ENCODE measurements around the gene ATXN7L1.

Gene ATXN7L1

GRCh38 chr7:105831302-105831620 lies 45.1 kb downstream of the ATXN7L1 start:
- POLR2A ChIA-PET (ENCODE audit: low non-redundant PET) = no interaction called here
- TF ChIP-seq, protein P1, sequence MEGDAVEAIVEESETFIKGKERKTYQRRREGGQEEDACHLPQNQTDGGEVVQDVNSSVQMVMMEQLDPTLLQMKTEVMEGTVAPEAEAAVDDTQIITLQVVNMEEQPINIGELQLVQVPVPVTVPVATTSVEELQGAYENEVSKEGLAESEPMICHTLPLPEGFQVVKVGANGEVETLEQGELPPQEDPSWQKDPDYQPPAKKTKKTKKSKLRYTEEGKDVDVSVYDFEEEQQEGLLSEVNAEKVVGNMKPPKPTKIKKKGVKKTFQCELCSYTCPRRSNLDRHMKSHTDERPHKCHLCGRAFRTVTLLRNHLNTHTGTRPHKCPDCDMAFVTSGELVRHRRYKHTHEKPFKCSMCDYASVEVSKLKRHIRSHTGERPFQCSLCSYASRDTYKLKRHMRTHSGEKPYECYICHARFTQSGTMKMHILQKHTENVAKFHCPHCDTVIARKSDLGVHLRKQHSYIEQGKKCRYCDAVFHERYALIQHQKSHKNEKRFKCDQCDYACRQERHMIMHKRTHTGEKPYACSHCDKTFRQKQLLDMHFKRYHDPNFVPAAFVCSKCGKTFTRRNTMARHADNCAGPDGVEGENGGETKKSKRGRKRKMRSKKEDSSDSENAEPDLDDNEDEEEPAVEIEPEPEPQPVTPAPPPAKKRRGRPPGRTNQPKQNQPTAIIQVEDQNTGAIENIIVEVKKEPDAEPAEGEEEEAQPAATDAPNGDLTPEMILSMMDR (conservative IDR thresholded peaks at IDR 0.05; ENCODE audit: low read depth) = no peak
- CTCF ChIA-PET = interaction anchor here (0.6 to 0.7 kb wide), 2 partner anchors 38 to 211 kb away, joined by 3 read pairs; no protein-coding TSS in a partner anchor

GRCh38 chr7:105830405-105831301 lies 45.7 kb downstream of the ATXN7L1 start:
- DNase-seq (ENCODE audit: low spot score) = peak; percentile 96
- TF ChIP-seq, protein P1 (conservative IDR thresholded peaks at IDR 0.05; ENCODE audit: low read depth) = no peak
- peak overlapping the region; percentile 81 for H3K27ac ChIP-seq
- CTCF ChIA-PET = interaction anchor here (0.7 kb wide), 1 partner anchor 38 kb away, joined by 3 read pairs; no protein-coding TSS in a partner anchor
- POLR2A ChIA-PET (ENCODE audit: low non-redundant PET) = no interaction called here

More at GRCh38 chr7:105831302-105831620, 45.1 kb downstream of the ATXN7L1 start:
- H3K27ac ChIP-seq = no peak overlapping the region
- DNase-seq (ENCODE audit: low spot score) = no peak

DNA sequence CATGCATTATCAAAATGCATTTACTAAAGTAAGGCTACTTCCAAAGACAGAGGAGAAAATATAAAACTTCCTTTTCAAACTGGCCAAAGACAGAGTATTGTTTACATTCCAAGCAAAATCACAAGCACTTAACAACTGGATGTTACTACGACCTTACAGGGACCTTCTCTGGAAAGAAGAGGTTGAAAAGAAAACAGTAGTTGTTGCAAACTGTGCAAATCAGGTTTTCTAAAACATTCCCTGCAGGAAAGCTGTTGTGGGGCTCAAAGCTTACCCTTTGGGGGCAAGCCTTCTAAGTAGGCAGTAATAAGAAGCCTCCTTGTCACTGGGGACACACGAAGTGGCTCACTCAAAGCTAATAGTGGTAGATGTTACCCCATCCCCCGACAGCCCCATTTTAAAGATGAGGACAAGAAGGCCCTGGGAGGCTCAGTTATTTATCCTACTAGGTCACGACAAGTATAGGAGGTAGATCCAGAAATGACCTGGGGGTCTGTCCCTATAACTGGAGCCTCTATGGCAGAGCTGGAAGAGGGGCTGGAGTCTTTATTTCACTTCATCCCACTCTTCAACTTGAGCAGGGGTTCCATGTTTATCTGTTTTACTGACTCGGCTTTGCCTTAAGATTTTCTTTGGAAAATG lies 46.6 kb downstream of the ATXN7L1 start:
- CTCF ChIA-PET = interaction anchor here (0.5 kb wide), 1 partner anchor 10 kb away, joined by 6 read pairs; no protein-coding TSS in a partner anchor
- TF ChIP-seq, protein P1 (conservative IDR thresholded peaks at IDR 0.05; ENCODE audit: low read depth) = no peak
- no peak overlapping the region; the same call in 1 of the 2 replicates for H3K27ac ChIP-seq
- no peak for DNase-seq (ENCODE audit: low spot score)
- POLR2A ChIA-PET (ENCODE audit: low non-redundant PET) = no interaction called here

DNA sequence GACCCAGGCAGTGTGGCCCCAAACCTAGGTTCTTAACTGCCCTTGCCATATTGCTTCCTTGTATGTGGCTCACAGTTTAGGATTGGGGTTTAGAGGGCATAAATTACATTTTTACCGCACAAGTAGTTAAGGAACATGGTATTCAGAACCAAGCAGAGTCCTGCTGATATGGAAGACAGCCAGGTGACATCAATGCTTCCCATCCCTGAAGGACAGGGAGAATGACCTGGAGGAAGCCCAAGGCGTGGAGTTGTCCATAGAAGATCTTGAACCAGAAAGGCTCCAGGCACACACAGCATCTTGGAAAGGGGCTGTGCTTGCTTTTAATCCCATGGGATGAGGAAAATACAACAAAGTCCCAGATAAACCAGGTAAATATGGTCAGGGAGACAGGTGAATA lies 48.3 kb downstream of the ATXN7L1 start:
- CTCF ChIA-PET = no interaction called here
- no peak for DNase-seq (ENCODE audit: low spot score)
- no peak overlapping the region for H3K27ac ChIP-seq
- TF ChIP-seq, protein P1 (conservative IDR thresholded peaks at IDR 0.05; ENCODE audit: low read depth) = no peak
- POLR2A ChIA-PET (ENCODE audit: low non-redundant PET) = no interaction called here

DNA sequence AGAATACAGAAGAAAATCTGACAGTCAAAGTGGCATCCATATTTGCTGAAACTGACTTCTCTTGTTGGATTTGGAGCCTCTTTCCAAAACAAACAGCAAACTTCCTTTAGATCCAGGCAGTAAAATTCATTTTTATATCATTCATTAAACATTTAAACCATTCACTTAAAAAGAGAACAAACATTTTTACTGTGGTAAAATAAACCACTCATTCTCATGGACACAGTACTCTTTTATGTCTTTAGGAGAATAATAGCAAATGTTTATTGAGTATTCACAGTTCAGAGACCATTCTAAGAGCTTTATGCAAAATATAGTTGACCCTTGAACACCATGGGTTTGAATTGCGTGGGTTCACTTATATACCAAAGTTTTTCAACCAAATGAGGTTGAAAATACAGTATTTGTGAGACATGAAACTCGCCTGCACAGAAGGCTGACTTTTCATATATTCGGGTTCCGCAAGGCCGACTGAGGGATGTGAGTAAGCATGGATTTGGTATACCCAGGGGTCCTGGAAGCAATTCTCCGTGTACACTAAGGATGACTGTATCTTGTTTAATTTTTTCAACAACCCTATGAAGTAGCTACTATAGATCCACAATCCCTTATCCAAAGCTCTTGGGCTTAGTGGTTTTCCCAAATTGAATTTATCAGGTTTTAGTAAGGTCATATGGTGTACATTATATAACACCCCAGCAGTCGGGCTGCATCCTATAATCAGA lies 49.1 kb downstream of the ATXN7L1 start:
- no peak overlapping the region for H3K27ac ChIP-seq
- no peak for DNase-seq (ENCODE audit: low spot score)
- TF ChIP-seq, protein P1 (conservative IDR thresholded peaks at IDR 0.05; ENCODE audit: low read depth) = no peak
- ChIA-PET CTCF (no interaction called here), POLR2A (ENCODE audit: low non-redundant PET) (no interaction called here)

DNA sequence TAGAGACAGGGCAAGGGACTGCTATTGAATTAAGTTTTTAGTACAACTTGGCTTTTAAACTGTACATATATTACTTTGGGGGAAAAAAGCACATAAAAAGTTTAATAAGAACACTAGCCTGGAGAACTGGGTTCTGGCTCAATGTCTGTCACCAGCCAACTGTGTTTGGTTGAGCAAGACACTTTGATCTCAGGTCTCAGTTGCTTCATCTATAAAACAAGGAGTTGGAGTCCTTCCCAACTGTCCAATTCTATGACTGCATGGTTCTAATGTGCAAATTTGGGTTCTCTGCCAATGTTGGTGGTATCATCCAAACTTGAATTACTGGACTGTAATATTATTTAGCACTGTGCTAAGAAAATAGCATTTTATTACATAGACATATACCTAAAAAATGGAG lies 50.3 kb downstream of the ATXN7L1 start:
- TF ChIP-seq, protein P1 (conservative IDR thresholded peaks at IDR 0.05; ENCODE audit: low read depth) = no peak
- POLR2A ChIA-PET (ENCODE audit: low non-redundant PET) = no interaction called here
- DNase-seq (ENCODE audit: low spot score) = no peak

More for the DNA sequence above, 50.3 kb downstream of the ATXN7L1 start:
- H3K27ac ChIP-seq = no peak overlapping the region
- CTCF ChIA-PET = no interaction called here

Data from RWPE1 (cell line).